GM23248 (cell line): ENCODE measurements around the gene UBAP2.

Experiments
- EZH2 ChIP-seq: fragments of 200-600 bp; sonication (generic); IDR thresholded peaks from 2 replicates; pipeline ENCODE4 v1.6.1; 2018; ENCODE audit warnings: antibody characterized with exemption, mild to moderate bottlenecking; ENCODE audit not compliant: insufficient read depth, poor library complexity, severe bottlenecking
- EZH2phosphoT487 ChIP-seq: fragments of 200-600 bp; sonication (generic); IDR thresholded peaks from 2 replicates; pipeline ENCODE4 v1.6.1; 2018; ENCODE audit warnings: antibody characterized with exemption, moderate library complexity, mild to moderate bottlenecking, low read depth; ENCODE audit not compliant: insufficient read depth

- TF ChIP-seq EZH2phosphoT487 (no peak), EZH2 (no peak)
Measured at GRCh38 chr9:34093578-34093977, 44.9 kb upstream of the UBAP2 start.
